NCI-H82 (cell line): ENCODE data around the gene PWWP2B.

ENCODE experiments used
- DNase-seq: peaks from one replicate; lab custom pipeline; 2025; lab: John Stamatoyannopoulos, UW

The PWWP2B gene

GRCh38 chr10:132407846-132408278 lies 10.9 kb downstream of the PWWP2B start:
- no peak for DNase-seq

- no peak for DNase-seq
Observed at GRCh38 chr10:132408367-132408781, 11.4 kb downstream of the PWWP2B start.

GRCh38 chr10:132408823-132409666 lies 12.0 kb downstream of the PWWP2B start:
- DNase-seq, result no peak

GRCh38 chr10:132409667-132410028 lies 12.6 kb downstream of the PWWP2B start:
- no peak for DNase-seq

- no peak for DNase-seq
Observed at GRCh38 chr10:132410056-132410778, 13.2 kb downstream of the PWWP2B start.

- no peak for DNase-seq
Observed at GRCh38 chr10:132410779-132411532, 14.0 kb downstream of the PWWP2B start.

- no peak for DNase-seq
Observed at GRCh38 chr10:132411561-132412253, 14.7 kb downstream of the PWWP2B start.

- DNase-seq, result no peak
Observed at GRCh38 chr10:132412316-132413192, 15.6 kb downstream of the PWWP2B start.

GRCh38 chr10:132413226-132414205 lies 16.5 kb downstream of the PWWP2B start:
- DNase-seq, result no peak

GRCh38 chr10:132414402-132415016 lies 17.5 kb downstream of the PWWP2B start:
- no peak for DNase-seq

GRCh38 chr10:132415255-132415654 lies 18.3 kb downstream of the PWWP2B start:
- DNase-seq, result no peak

- DNase-seq, result no peak
Observed at GRCh38 chr10:132415956-132416355, 19.0 kb downstream of the PWWP2B start.

- DNase-seq, result no peak
Observed at GRCh38 chr10:132416566-132417256, 19.7 kb downstream of the PWWP2B start.

- DNase-seq, result no peak
Observed at GRCh38 chr10:132417257-132417910, 20.4 kb downstream of the PWWP2B start.

- DNase-seq, result no peak
Observed at GRCh38 chr10:132417957-132418441, 21.0 kb downstream of the PWWP2B start.

- DNase-seq, result peak; percentile 76
Observed at GRCh38 chr10:132418527-132419416, 21.8 kb downstream of the PWWP2B start.
